HG03575 (cell line): ENCODE measurements around the gene SLX4.

Experiments used
- ATAC-seq: cut with Tn5 transposase; IDR thresholded peaks from one replicate; pipeline ENCODE4 v1.9.1; 2021; ENCODE audit not compliant: unreplicated experiment, insufficient number of reproducible peaks, low FRiP score; ENCODE audit errors: extremely low read depth

Gene SLX4

DNA sequence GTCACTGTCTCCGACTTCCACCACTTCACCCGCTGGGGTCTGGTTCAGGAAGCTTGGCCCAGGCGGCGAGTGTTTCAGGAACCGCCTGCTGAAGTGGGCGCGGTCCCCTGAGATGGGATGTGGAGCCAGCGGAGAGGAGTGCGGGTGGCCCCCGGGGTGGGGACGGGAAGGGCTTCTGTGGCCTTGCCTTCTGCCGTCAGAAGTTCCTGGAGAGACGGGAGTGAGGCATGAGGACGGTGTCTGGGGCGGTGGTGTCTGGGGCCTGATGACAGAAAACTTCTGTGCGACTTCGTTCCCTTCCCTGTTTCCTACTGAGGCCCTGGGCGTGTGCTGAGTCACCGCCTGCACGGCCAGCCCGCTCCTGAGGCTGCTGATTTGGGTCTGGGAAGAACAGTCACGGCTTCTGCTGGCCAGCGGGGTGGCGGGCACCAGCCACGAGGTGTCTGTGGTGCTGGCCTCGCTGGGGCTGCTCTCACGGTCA, 21.9 kb downstream of the SLX4 start:
- ATAC-seq = no peak

DNA sequence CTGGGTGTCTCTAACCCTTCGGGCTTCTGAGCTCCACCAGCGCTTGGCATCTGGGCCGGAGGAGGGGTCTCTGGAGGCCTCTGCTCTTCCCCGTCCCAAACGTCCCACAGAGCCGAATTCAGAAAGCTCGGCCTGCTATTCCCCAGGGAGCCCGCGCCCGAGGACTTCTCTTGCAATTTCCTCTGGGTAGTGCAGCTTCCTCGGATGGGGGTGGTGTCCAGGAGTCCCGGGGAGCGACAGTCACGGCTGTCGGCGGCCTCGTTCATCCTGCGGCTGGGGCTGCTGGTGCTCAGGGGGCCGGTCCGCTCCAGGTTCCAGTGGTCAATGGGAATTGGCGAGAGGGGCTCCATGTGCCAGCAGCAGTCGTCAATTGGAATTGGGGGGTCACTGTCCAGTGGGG, 22.4 kb downstream of the SLX4 start:
- ATAC-seq = no peak

DNA sequence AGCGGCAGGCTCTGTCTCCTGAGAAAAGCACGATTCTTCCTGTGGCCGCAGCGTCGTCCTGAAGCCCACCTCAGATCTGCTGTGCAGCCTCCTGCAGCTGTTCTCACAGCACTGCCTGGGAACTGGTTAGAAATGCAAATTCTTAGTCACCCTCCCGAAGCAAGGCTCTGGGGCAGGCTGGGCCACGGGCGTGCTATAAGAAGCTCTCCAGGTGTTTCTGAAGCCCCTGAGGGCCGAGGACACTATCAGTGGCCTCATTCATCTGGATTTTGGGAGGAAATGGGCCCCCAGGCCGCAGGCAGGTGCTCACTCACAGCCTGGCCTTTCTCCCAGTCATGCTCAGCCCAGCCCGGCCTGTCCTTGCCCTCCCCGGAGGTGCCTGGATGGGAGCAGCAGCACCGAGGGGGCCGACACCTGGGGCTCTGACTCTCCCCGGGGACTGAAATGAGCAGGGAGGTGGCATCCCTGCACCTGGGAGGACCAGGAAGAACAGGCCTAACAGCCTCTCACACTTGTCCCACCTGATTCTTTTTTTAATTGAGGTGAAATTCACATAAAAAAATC, 23.8 kb downstream of the SLX4 start:
- no peak for ATAC-seq

DNA sequence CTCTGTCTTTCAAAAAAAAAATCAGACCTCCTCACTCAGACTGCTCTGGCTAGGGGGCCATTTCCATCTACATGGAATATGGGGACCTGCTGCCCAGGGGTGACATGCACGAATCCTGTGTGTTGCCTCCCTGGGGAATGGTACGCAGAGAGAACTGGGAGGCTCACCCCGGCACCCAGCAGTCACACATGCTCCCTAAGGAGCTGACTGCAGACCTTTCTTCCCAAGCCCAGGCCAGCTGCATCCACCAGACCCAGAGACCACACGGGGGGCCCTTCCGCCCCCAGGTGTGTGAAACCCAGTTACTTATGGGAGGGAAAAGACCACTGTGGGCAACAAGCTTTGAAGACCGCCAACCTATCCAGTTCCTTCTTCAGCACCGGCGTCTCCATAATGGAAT, 27.0 kb downstream of the SLX4 start:
- ATAC-seq = no peak

DNA sequence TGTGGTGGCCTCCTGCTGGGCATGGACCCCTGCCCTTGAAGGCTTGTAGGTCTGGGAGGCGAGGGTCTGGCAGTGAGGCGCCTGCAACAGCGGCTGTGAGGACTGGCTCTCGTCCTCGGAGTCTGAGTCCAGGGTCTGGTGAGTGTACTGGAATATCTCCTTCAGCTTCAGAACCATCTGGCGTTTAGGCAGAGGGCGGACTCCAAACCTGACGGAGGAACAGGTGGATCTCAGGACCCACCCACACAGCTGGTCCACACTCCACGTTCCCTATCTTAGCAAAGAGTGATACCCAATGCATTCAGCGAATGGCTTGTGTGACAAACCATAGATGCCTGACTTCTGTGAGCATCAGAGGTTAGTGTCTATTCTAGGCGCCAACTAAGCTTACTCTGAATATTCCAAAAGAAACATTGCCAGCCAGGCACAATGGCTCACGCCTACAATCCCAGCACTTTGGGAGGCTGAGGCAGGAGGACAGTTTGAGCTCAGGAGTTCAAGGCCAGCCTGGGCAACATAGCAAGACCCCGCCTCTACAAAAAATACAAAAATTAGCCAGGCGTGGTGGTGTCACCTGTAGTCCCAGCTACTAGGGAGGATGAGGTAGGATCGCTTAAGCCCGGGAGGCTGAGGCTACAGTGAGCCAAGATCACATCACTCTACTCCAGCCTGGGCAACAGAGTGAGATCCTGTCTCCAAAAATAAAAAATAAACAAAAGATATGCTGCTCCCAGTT, 27.9 kb downstream of the SLX4 start:
- ATAC-seq = no peak

DNA sequence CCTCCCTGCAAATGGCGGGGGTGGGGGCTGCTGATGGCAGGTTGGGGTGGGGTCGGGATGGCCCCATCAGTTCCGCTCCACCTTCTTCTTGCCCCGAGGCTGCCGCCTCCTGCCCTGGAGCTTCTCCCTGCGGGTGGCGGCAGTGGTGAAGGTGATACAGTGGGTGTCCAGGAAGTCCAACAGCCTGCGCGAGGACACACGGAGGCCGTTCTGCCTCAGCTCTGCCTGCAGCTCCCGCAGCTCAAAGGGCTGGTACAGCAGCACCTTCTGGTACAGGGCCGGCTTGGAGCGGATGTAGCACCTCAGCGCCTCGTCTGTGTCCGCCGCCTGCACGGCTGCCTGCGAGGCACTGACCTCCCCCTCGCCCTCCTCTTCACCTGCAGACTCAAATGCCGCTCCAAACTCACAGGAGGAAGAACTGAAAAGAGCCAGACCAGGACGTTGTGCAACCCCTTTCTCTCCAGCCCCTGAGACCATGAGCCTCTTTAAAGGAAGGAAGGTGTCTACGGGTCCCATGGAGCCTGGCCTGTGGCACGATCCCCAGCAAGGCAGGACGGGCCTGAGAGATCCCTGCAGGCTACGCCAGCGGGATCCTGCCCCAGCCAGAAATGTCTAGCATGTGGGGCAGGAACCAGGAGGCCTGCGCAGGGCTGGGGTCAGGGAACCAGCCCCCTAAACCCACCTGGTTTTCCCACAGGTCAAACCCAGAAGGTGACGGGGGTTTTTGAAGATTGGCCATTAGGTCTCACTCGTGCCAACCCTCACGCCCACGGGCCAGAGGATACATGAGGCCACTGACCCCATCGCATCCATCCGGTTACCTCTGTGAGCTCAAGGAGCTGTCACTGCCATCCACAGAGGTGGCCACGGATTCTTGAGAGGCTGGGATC, 28.9 kb downstream of the SLX4 start:
- ATAC-seq = no peak

DNA sequence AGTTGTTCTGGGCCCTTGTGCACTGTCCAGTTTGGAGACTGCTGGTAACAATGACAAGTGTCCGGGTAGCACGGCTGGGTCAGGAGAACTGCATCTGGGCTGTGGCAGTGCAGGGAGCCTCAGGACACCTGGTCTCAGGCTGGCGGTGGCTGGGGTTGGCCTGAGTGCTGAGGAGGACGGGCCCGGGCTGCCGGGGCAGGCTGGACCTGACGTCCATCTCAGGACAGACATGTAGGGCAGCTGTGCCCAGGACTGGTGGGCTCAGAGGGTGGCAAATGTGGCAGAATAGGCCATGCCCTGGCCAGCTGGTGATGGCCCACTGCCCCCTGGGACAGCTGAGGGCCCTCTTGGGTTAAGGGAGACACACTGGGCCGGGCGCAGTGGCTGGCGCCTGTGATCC, 30.0 kb downstream of the SLX4 start:
- no peak for ATAC-seq

DNA sequence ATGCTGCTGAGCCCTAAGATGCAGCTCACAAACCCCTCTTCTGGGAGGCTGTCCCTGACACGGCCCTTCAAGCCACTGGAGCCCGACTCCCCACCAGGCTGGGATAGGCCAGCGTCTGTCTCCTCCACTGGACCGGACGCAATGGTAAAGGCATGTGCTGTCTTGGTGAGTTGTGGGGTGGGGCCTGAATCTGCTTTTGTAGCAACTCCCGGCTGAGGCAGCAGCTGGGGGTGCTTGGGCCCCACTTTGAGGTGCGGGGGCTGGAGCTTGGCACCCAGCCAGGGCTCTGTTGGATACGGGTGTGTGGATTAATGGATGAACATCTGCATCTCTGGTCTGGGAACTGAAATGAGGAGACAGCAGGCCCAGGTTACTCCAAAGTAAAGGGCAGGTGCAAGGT, 30.7 kb downstream of the SLX4 start:
- ATAC-seq = no peak

DNA sequence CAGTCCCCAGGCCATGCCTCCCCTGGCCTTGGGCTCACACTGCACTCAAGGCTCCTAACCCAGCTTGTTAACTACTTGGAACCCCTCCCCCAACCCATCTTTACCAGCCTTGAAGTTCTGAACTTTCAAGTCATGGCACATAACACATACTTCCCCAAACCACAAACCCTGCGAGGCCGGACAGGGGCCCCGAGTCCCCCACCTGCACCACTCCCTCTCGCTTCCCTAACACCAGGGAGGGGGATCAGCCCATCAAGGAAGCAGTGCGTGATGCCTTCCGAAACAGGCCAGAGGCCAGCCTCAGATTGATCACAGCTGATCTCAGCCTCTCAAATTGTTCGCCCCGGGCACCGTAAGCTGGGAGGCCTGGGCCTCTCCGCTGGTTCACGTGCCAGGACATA, 31.2 kb downstream of the SLX4 start:
- no peak for ATAC-seq

DNA sequence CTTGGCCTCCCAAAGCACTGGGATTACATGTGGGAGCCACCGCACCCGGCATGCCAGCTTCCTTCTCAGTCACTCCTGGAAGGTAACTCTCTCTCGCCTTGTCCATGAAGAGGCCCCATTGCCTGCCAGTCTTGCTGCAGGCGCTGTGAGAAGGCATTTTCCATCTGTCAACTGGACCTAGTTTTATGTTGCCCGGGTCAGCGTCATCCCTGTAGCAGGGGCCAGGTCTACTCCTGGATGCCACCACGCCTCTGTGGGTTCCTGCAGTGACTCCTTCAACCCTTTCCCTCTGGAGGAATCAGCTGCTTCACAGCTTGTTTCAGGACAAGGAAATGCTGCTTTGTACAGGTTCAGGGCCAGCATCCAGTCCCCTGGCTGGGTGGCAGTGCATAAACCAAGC, 31.6 kb downstream of the SLX4 start:
- no peak for ATAC-seq

DNA sequence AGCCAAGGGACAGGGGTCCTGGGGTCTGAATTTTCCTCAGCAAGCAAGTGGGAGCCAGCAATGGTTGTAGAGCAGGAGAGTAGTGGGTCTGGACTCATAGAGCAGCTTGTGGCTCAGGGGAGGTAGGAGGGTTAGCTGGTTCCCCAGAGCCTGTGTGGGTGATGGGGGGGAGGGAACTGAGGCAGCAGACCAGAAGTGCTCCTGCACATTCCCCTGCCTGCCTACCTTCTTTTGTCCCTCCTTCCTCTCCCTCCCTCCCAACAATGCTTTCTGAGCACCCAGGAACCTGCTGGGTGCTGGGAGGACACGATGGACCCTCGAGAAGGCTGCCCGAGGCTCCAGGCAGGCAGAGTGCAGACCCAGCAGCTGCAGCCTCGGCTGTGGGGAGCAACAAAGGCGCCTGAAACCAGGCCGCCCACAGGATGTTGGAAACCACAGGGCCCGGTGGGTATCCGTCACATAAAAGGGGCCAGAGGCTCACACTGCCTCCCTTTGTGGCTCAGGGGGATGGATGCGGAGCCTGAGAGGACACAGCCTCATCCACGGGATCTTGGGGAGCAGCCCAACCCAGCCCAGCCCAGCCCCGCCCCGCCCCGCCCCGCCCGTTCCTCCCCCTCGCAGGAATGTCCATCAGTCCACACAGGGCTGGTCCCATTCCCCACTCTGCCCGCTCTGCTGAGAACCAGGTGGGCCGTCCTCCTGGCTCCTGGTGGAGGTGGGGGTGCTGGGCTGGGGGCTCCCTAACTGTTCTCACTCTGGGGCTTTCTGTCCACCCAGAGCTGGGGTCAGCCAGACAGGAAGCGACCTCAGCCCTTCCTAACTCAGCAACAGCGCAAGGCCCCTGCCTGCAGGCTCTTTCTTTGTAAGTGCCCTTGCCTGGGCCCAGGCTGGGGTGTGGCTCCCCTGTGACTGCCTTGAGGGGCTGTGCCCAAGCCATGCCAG, 32.5 kb downstream of the SLX4 start:
- no peak for ATAC-seq

DNA sequence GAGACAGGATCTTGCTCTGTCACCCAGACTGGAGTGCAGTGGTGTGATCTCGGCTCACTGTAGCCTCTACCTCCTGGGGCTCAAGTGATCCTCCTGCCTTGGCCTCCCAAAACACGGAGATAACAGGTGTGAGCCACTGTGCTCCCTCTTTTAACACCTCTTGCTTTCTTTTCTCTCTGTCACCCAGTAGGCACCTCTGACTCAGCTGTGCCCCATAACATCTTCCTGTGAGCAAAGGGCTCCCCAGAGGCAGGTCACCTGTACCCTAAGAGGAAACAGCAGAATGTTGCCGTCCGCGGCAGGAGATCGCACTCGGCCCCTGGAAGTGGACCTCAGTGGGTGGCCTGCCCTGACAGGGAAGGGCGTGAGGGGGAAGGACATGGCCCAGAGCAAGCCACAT, 33.3 kb downstream of the SLX4 start:
- ATAC-seq = no peak

DNA sequence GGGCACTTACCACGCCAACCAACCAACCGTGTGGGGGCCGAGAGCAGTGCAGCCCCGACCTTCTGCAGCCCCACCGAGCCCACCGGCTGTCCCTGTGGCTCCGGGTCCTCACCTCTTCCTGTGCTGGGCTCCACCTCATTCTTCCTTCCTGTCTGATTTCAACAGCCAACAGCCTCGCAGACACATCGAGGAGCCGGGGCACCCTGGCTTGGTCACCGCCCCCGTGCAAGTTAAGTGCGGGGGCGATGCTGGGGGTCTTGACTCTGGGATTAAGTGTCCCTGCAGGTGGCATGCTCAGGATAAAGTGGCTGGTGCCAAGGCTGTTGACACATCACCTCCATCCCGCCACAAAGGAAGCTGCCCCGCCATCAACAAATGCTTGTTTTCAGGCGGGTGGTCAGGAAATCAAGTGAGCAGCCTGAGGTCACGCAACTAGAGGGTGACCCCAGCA, 34.1 kb downstream of the SLX4 start, which contains the start of gene NLRC3:
Gene NLRC3, minus strand, starts transcription at position 102 of the 451 bp plus-strand sequence. CDS start 12,367 bp downstream, outside the sequence.
- no peak for ATAC-seq

DNA sequence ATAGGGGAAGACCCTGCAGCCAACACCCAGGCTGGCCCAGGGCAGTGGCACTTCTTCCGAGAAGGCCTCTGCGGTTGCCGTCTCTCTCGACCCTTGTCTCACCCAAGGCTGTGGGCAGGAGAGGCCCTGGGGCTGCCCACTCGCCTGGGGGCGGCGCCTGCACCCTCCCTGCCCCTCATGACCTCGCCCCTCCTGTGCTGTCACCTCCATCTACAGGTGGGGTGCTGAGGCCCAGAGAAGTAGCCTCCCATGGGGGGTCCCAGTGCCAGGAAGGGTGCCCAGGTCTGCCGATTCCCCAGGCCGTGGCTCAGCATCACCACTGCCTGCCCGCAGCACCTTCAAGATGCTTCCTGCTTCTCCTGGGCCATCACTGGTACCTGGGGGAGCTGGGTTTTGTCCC, 35.2 kb downstream of the SLX4 start:
- ATAC-seq = no peak

DNA sequence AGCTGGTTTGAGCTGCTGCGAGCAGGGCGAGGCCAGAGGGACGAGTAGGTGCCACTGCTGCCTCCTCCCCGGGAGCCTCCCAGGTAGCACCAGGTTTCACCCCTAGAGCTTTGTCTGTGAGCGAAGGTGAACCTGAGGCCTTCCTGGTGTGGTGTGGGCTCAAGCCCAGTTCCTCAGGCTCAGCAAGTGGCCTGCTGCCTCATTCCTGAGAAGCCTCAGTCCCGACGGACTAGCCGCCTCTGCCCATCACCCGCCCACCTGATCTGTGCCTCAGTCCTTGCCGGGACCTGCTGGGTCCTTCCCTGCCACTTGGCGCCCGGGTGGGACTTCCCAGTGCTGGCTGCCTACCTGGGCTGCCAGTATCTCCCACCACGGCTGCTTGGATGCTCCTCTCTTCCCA, 35.9 kb downstream of the SLX4 start:
- no peak for ATAC-seq

DNA sequence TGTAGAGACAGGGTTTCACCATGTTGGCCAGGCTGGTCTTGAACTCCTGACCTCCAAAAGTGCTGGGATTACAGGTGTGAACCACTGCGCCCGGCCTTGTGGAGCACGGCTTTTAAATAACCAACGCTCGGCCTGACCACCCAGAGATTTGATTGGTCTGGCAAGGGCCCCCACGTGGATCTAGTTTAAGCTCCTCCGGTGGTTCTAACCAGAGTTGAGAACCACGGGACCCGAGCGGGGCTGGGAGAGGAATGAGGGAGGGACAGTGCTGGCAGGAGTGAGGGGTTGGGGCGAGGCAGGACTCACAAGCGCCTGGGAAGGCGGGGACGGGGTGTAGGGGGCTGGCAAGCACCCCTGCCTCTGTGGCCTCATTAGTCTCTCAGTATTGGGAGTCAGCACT, 37.2 kb downstream of the SLX4 start:
- ATAC-seq = no peak

DNA sequence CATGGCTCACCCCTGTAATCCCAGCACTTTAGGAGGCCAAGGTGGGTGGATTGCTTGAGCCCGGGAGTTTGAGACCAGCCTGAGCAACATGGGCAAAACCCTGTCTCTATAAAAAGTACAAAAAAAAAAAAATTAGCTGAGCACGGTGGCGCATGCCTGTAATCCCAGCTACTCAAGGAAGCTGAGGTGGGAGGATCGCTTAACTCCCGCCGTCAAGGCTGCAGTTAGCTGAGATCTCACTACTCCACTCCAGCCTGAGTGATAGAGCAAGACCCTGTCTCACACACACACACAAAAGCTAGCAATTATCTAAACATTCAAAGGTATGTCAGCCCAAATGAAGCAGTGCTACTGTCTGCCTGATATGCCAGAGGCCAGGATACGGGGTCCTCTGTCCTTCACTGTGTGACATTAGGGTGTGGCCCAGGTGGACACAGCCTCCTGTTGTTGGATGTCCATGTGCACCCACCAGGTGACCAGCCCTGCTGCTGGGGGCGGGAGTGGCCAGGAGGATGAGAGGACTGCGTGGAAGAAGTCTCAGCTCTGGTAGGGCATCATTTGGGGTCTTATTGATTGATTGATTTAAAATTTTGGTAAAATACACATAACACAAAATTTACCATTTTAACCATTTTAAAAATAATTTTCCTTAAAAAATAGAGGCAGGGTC, 38.1 kb downstream of the SLX4 start:
- no peak for ATAC-seq

DNA sequence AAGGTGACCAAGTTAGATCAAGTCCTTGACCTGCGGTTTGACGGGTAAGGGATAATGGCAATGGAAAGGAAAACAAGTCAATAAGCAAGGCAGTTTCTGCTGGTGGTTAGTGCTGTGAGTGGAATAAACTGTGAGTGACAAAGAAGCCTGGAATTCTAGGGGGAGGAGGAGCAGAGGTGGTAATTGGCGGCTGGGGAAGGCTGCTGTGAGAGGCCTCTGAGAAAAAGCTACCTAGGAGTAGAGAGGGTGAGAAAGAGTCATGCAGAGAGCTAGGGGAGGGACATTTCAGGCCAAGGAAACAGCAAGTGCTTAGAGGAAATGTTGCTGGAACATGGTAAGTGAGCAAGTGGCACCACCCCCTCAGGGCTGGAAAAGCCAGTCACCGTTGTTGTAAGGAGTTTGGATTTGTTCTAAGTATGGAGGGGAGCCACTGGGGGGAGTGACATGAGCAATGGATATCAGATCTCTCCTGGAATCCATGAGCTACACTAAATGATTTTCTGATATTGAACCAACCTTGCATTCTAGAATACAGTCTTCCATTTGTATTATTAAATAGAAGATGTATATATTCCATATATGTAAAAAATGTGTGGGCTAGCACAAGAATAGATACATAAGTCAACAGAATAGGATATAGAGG, 40.9 kb downstream of the SLX4 start:
- ATAC-seq = no peak
